ENCODE data around the gene PRX.
"Not testable (repeated sequence)": the region's sequence is repeated elsewhere in the genome, so short reads cannot be mapped to it uniquely, and the experiment has no call there.

The PRX gene

DNA sequence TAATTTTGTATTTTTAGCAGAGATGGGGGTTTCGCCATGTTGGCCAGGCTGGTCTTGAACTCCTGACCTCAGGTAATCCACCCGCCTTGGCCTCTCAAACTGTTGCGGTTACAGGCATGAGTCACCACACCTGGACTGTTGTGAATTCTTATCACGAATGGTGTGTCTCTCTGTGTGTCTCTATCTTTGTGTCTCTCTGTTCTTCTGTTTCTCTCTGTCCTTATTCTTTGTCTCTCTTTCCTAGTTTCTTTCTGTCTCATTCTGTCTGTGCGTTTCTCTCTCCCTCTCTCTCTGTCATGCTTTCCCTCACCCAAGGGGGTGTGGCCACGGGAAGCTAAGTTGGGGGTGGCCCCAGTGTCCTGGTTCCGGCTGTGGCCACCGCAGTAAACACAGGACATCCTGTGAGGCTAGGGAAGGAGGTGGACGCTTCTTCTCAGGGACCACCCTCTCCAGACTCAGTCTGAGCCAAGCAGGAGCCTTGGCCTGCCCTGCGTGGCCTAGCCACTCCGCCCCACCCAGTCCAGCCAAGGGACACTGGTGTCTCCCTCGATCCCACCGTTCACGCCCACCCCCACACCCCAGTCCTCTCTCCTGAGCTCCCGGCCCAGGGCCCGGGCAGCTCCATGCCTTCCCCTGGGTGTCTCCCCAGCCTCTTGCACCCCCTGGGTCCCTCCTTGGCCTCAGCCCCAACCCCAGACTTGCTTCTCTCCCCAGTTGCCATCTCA lies 3.9 kb upstream of the PRX start:
- no peak for DNase-seq (ENCODE audit: low read depth in 3 of 3)

DNA sequence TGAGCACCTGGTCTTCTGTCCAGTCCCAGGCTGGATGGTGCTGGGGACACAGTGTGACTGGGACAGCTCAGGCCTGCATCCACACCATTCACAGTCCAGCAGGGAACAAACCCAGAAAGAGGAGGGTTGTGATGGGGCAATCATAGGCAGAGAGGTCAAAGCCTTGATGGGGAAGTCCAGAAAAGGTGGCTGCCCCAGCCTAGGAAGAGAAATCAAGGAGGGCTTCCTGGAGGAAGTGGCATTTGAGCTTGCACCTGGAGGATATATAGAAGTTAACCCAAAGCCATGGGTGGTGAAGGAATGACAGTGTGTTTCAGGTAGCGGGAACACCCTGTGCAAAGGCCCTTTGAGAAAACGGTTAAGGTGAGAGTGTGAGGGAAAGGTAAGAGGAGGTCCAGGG lies 2.6 kb upstream of the PRX start:
- no peak for DNase-seq (ENCODE audit: low read depth in 3 of 3)

DNA sequence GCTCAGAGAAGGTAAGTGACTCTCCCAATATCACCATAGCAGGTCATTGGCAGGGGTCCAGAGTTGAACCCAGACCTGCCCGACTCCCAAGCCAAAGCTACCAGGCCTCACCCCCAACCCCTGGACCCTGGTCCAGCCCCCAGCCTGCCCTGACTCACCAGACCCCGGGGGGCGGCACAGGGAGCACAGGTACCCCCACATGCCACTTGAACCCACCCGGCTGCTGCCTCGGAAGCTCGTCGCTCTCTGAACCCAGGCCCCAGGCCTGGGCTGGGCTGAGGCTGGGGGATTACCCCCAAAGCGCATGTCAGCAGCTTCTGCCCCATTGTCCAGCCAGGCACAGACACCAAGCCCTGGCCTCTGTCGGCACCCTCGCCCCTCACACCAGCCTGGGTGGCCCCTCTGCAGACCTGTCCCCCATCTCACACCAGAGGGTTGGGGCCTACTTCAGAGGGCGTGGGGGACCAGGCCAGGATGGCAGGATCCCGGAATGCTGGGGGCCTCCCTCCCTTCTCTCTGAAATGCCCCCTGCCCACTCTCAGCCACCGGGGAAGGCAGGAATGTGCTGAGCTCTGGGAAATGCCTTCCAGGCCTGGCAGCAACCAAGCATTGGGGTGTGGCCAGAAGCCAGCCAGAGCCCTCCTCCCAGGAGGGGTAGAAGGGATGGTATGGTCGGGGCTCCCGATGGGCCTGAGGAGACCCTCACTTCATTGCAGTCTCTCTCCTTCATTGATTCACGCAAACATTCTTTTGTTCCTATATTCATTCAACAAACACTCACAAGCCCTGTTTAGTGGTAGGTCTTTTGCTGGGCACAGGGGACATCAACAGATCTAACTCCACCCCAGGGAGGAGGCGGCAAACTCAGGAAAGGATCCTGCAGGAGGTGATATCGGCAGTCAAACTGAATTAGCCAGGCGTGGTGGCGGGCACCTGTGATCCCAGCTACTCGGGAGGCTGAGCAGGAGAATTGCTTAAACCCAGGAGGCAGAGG lies 1.7 kb upstream of the PRX start:
- no peak for DNase-seq (ENCODE audit: low read depth in 3 of 3)

DNA sequence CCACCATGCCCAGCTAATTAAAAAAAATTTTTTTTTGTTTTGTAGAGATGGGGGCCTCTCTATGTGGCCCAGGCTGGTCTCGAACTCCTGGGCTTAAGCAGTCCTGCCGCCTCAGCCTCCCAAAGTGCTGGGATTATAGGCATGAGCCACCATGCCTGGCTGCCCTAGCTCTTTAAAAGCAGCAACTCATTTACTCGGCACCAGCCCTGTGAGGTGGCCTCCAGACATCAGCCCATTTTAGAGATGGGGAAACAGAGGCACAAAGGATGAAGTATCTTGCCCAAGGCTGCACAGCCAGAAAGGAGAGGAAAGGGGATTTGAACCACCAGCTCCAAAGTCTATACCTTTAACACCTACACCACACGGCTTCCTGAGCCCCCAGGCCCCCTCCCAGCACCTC lies 312 bp downstream of the PRX start:
- no peak for DNase-seq (ENCODE audit: low read depth in 3 of 3)

DNA sequence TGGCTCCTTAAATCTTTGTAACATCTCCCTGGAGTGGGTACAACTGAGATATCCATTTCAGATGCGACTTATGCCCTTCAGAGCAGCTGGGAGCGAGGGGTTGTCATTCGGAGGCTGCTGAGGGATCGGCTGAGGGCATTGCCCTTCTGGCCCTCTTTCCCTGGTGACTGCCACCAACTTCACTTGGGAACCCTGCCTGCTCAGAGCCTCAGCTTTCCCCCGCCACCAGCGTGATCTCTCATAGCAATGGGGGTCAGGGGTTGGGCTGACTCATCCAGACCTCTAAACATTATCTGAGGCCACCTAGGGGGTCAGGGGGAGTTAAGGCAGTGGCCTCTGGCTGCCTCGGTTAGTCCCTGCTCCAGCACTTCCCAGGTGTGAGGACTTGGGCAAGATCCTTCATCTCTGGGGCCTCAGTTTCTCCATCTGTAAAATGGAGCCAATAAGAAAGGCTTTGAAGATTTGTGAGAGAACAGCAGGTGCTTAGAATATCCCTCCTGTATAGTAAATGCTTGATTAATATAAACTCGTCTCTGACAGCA lies 1.1 kb downstream of the PRX start:
- no peak for DNase-seq (ENCODE audit: low read depth in 3 of 3)

DNA sequence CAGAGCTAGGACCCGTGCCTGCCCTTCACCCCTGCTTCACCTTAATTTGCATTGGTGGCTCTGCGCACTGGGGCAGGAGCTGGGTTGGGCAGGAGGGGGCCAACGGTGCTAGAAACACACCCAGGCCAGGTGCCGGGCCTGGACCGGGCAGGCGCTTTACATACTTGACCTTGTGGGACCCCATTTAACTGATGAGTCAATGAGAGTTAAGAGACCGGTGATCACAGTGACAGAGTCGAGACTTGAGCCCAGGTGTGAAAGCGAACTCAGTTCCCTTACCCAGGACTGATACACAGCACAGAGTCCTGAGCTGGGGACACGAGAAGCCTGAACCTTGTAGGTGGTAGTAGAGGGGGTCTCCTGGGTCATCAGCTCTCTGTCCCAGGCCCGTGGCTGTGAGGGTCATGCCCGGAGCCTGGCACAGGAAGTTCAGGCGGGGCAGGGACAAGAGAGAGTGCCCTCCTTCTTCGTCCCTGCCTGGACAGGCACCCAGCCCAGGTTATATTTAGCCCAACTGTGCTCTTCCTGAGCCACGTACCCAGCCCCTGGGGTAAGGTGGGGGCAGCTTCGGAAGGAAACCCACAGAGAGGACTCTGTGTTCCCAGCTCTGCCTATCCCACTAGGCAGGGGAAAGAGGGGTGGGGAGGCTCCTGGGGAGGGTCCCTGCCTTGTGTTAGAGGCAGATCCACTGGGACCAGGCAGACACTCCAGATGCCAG lies 1.9 kb downstream of the PRX start:
- DNase-seq (ENCODE audit: low read depth in 3 of 3): no peak

DNA sequence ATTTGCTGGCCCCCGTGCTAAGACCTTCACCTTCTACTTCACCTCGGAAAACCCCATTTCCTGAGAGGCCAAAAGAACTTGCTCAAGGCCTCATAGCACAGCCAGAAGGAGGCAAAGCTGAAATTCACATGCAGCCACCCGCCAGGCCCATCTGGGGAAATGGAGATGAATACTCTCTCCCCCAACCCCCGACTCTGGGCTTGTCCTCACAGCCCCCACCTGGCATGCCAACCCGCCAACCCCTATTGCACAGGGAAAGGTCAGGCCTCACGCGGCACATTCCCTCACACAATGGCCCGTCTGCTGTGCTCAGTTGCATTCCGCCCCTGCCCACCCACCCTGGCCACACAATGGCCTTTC lies 3.2 kb downstream of the PRX start:
- DNase-seq (ENCODE audit: low read depth in 3 of 3): no peak

DNA sequence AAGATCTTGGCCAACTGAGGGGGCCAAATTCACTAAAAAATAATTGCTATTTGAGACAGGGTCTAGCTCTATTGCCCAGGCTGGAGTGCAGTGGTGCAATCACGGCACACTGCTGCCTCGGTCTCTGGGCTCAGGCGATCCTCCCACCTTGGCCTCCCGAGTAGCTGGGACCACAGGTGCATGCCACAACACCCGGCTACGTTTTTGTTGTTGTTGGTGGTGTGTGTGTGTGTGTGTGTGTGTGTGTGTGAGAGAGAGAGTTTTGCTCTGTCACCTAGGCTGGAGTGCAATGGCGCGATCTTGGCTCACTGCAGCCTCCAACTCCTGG lies 4.6 kb downstream of the PRX start:
- DNase-seq (ENCODE audit: low read depth in 3 of 3): not testable (repeated sequence)

DNA sequence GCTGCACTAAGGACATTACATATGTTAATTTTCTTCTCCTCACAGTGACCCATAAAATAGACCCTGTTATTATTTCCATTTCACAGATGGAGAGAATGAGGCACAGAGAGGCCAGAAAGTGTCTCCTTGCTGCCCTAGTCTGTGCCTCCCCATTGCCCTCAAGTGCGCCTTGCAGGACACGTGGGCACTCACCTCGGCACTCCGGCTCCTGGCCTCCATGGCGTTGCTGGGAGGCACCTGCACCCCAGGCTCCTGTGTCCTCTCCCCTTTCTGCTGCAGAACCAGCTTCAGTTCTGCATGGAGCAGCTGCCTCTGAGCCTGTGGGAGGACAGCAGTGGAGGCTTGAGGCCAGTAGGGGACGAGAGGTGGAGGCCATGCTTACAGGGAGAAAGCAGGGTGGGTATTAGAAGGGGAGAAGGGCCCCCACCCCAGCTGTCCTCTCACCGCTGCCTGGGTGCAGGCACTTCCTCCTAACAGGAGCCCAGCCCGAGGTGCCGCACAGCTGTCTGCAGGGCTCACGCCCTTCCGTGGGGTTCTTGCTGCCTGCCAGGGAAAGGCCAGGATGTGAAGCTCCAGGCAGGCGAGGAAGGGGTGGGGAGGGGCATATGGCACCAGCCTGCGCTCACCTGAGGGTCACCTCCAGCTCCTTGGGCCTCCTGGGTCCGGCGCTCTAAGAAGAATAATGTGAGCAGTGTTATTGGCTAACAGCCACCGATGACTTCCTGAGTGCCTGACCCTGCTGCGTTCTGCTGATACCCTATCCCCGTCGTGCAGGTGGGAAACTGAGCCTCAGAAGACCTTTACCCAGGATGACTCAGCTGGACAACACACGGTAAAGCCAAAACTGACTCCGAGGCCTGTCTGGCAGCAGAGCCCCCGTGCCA lies 5.2 kb downstream of the PRX start:
- DNase-seq (ENCODE audit: low read depth in 3 of 3): no peak

DNA sequence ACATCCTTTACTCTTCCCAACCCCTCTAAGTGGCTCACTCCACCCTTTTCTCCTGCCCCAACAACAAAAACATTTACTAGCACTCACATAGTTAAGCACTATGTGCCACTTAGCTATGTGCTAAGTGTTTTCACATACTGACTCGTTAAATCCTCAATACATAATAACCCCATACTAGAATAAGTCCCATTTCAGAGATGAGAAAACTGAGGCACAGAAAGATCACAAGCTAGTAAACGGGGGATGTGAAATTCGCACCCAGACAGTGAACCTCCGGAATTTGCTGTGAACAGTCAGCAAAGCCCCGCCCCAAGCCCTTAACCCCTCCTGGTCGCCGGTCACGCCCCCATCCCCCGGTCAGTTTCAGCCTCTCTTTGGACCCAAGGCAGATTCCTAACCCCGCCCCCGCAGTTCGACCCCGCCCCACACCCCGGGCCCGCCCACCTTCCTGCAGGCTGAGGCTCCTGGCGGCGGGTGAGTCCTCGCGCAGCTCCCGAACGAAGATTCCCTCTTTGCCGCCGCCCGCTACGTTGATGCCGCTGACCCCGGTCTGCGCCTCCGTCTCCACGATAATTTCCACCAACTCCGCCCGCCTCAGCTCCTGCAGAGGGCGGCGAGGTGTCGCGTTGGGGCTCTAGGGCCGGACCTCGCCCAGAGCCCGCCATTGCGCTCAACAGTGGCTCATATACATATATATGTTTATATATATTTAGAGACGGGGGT lies 9.8 kb downstream of the PRX start:
- DNase-seq (ENCODE audit: low read depth in 3 of 3): peak; percentile 56 to 92 (median 57)

DNA sequence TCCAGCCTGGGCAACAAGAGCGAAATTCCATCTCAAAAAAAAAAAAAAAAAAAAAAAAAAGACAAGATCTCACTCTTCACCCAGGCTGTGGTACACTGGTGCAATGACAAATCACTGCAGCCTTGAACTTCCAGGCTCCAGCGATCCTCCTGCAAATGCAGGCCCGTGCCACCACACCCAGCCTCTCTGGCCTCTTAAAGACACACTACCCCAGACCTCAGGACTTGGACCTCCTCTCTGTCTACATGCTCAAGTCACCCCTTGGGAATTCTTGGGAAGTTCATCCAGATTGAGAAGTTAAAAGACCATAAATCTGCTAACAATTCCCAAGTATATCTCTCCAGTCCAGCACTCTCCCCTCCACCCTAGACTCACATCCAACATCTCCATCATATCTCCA lies 12.6 kb downstream of the PRX start:
- DNase-seq (ENCODE audit: low read depth in 3 of 3): no peak

DNA sequence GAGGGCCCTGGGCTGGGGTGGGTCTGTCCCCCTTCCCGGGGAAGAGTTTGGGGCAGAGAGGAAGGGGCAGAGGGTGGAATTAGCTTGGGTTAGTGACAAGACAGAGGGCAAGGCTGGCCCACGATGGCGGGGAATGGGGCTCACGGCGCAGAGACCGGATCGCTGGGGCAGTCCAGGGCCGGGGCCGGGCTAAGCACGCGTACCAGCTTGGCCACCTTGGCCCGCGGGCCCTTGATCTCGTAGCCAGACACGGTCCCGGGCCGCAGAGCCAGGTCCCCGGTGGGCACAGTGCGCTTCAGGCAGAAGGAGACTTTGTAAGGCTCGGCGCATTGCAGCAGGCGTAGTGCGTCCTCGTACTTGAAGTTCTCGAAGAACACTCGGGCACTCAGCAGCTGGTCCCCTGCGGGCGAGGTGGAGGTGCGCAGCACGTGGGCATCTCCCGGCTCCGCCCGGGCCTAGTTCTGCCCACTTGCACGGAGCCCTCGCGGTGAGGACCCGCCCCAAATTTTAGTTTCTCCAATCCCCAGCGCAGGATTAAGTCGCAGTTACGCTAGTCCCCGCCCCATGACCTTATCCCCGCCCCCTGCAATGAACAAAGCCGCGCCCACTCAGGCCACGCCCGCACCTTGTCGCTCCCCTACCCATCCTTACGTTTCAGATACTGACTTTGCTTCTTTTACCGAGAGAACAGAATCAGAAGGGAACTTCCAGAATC lies 14.6 kb downstream of the PRX start:
- DNase-seq (ENCODE audit: low read depth in 3 of 3): peak; percentile 40 to 73 (median 51)

DNA sequence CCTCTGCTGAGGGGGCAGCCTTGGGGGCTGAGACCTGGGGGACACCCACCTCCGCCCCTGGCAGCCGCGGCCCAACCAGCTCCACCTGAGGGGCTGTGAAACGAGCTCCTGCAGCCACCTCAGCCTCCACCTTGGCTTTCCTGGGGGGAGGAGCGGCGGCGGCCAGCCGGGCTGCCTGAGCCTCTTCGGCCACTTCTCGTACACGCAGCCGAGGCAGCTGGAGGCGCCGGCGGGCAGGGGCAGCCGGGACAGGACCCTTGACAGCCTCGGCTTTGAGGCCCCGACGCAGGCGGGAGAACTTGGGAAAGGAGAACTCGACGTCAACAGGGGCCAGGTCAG lies 15.6 kb downstream of the PRX start:
- no peak for DNase-seq (ENCODE audit: low read depth in 3 of 3)

DNA sequence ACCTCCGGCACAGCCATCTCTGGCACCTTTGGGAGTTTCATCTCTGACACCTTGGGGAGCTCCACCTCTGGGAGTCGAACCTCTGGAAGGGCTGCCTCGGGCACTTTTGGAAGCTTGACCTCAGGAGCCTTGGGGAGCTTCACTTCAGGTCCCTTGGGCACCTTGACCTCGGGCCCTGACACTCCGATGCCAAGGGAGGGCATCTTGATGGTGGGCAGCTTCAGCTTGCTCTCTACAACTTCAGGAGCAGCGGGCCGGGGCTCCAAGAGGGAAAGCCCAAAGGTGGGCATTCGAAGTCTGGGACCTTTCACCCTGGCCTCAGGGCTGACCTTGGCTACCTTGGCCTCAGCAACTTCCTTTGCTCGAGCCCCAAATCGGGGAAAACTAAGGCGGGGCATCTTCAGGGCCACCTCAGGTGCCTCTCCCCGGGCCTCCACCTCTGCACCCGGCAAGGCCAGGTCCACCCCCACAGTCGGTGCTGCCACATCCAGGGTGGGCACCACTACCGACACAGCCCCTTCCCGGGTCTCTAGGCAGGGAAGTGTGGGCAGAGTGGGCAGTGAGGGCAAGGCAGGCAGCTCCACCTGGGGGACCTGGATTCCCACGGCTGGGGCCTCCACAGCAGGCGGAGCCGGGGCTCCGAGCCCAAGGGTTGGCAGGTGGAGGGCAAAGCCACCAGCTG lies 16.2 kb downstream of the PRX start:
- no peak for DNase-seq (ENCODE audit: low read depth in 3 of 3)

DNA sequence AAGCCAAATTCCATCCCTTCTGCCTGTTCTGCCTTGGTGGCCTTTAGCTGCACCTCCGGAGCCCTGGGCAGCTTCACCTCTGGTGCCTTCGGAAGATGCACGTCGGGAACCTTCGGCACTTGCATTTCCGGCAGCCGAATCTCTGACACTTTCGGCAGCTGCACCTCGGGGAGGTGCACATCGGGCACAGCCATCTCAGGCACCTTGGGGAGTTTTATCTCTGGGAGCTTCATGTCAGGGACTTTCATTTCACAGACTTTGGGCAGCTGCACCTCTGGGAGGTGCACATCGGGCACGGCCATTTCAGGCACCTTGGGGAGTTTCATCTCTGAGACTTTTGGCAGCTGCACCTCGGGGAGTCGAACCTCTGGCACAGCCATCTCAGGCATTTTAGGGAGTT lies 17.2 kb downstream of the PRX start:
- no peak for DNase-seq (ENCODE audit: low read depth in 3 of 3)

DNA sequence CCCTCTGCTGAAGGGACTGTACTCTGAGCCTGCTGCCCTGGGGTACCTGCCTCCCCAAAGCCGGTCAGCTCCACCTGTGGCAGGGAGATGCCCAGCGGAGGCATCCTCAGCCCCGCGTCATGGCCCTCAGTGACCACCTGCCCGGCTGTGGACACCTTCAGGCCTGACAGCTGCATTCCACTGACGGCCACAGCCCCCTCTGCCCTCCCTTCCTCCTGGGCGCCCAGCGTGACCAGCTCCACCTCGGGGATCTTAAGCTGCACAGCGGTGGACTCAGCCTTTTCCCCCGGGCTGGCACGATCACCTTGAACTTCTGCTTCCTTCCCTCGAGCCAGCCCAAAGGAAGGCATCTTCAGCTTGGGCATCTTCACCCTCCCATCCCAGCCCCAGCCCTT lies 18.4 kb downstream of the PRX start:
- no peak for DNase-seq (ENCODE audit: low read depth in 3 of 3)

DNA sequence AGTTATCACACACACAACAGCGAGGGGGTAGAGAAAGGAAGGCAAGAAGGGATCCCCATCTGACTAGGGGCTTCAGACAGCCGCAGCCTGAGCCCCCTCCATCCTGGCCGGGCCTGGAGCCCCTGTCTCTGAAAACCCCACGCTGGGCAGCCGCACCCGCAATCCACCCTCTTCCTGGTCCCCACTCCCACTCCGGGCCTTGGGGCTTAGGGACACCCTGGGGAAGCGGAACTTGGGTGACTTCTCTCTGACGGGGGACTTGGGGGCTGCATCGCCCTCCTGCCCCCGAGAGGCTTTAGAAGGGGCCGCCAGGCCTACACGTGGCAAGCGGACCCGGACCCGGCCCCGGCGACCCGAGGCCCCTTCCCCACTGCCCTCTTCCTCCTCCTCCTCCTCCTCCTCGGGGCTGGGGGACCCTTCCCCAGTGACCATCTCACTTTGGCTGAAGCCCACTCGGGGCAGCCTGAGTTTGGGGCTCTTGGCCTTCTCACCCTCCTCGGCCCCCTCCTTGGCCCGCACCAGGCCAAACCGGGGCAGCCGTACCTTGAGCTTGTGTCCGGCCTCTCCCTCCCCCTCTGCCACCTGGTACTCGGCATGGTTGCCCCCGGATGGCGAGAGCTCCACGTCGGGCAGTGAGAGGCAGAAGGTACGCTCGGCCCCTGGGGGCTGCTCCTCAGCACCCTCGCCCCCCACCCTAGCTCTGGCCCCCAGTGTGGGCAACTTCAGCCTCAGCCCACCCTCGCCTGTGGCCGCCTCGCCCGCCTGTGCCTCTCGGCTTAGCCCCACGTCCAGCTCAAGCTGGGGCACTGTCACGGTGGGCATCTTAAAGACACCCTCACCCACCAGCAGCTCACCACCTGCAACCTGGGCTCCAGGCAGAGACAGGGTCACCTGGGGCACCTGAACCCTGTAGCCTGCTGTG lies 19.0 kb downstream of the PRX start:
- no peak for DNase-seq (ENCODE audit: low read depth in 3 of 3)

DNA sequence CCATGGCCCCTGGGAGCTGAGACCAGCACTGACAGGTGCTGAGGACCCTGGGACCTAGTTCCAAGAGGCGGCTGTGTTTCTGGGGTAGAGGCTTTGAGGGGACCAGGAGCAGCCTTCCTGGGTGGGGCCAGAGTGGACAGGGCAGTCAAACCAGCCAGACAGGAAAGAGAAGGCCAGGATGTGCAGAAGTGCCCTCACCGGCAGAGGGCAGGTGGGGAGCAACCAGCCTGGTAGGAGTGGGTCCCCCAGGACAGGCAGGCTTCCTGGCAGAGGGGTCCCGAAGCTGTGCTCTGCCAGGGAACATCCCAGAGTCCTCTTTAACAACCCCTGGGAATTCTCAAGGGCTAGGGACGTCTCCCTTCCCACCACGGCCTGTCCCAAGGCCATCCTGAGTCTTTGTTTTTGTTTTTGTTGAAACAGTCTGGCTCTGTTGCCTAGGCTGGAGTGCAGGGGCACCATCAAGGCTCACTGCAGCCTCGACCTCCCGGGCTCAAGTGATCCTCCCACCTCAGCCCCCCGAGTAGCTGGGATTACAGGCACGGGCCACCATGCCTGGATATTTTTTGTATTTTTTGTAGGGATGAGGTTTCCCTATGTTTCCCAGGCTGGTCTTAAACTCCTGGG lies 20.2 kb downstream of the PRX start:
- no peak for DNase-seq (ENCODE audit: low read depth in 3 of 3)

Measured in stimulated activated CD4-positive, alpha-beta T cell treated with anti-CD3 and anti-CD28 coated beads, TNF-alpha, amount 100 ng/mL, for 24 hours (primary cell).